Inflammatory macrophage treated with lipopolysaccharide for 4 hours (primary cell): ENCODE results near the gene KAT7.

Experiments used
- DNase-seq: peaks from one replicate; pipeline ENCODE4 v3.0.0-alpha.2; 2020

KAT7 gene

DNA sequence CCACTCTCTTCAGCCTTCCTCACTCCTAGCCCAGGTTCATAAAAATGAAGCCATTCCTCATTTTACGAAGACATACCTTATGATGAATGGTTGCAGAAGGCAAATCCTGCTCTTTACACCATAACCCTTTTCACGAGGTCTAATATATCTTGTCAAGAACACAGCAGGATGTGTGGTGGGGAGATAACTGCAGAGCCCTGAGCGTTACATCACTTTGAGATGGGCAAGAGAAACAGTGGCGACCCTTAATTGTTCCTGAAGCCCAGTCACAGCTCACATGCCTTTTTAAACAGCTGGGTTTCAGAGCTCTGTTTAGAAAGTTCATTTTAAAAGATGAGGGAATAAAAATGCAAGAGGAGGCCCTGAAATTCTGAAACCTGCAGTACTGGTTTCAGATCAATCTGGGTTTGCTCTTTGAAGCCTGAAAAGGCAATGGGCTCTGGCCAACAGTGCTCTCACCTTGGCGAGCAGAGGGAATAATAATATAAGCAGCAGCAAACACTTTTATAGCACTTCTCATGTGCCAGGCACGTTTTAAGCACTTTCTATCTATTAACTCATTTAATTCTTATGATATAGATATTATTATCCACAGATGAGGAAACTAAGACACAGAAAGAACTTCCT lies 27.4 kb upstream of the KAT7 start:
- no peak for DNase-seq

DNA sequence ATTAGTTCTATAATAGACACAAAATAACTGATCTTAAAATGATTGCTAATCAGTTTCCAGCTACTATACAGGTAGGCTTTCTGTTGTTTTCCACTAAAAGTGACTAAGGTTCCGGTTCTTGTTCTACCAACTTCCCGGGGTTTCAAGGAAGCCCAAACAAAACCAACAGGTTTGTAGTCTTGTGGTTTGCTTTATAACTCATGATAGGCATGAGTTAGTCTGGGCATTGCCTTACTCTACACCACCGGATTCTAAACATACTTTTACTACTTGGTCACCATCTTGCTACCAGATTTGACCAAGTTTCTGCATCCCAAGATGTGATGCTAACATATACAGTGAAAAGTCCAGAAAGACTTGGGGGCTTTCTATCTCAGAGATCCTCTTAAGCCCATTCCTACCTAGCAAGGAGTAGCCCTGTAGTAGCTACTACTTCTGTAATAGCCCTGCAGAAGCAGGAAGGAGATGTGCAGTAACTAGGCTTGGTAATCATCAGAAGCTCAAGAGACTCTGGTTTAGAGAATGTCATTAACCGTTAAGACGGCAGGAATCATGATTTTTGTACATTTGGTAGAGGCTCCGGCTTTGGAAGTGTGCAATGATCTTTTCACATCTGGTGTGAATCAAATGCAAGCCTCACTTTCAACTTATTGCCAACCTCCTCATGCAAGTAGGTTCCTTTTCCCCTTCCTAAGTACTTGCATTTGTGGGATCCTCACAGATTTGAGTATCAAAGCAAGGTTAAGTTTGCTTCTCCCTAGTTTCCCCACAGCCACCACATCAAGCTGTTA lies 26.1 kb upstream of the KAT7 start:
- DNase-seq, result no peak

DNA sequence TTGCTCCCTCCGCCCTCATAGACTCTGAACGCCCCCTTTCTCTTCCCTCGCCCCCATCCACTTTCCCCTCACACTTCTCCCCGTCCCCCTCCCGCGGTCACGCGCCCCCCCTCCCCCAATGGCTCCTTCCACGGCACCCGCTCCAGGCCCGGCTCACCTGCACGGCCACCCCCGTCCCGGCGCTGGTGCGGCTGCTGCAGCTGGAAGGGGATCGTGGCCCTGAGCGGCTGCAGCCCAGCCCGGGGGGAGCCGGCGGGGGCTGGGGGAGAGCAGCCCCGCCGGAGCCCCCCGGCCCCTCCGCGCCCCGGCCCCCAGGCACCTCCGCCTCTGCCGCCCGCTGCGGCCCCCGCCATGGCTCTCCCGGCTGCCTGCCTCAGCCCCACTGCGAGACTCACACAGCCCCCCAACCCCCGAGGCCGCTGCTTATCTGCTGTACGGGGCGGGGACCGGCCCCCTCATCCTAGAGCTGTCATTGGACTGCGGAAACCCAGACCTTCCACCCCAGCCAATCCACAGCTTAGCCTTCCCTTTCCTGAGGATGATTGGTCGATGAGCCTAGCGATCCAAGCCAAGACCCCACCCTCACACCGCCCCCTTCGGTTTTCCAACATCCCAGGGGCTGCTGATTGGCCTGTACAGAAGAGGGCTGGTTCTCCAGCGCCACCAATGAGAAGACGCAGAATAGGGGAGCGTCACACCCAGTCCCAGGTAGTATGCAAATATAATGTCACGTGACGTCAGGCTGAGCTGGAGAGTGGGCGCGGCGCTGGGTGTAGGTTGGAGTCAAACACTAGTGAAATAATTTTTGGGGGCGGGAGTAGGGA lies 24.5 kb upstream of the KAT7 start, which contains the start of gene FAM117A:
Gene FAM117A, minus strand, starts transcription at position 397 of the 824 bp plus-strand sequence. Its CDS starts 44 bp downstream, at position 353.
- peak; percentile 97 for DNase-seq

DNA sequence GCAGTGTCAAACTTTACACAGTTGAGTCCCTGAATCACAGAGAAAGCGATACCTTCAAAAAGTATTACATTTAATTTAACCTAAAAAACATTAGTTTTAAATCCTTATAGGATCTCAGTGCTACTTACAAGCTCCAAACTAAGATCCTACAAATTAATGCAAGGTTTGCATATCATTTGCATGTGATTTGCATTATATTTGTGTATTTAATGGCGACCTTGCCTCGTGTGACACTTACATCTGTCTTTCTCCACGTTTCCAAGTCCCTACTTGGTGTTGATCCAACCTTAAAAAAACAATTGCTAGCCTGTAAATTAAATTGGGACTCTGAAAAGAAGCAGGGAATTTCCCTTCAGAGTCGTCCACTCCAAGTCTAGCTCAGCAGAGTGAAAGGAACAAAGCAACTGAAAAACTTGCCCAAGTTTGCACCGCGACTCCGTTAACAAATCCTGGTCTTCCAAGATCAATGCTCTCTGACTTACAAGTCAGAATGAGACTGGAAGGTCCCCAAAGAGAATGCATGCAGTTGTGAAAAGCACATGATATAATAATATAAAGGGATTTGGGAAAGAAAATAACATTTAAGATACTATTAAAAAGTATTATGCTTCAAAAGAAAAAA lies 23.8 kb upstream of the KAT7 start:
- DNase-seq, result no peak

DNA sequence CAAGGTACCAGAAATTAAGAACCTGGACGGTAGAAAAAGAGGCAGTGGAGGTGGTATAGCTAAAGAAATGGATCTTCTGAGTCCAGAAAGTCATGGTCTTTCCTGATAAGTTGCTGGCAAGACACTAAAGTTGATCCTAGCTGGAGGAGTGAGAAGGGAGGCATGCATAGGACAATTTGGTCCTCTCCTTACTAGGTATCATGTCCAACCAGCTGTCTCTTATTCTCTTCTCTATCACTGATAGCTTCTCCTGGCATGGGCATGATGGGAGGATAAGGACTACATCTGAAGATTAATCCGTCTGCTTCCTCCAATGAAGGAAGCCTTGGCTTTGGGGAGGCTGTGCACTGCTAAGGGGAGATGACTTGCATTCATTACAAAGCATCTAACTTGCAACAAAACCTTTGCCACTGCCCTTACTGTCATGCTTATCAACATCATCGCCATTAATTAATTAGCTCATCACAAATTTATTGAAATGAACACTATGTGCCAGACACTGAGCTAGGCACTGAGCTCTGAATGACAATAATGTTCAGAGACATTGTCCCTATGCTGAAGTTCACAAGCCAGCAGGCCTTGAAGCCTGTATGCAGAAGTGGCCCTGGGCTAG lies 21.5 kb upstream of the KAT7 start:
- no peak for DNase-seq

DNA sequence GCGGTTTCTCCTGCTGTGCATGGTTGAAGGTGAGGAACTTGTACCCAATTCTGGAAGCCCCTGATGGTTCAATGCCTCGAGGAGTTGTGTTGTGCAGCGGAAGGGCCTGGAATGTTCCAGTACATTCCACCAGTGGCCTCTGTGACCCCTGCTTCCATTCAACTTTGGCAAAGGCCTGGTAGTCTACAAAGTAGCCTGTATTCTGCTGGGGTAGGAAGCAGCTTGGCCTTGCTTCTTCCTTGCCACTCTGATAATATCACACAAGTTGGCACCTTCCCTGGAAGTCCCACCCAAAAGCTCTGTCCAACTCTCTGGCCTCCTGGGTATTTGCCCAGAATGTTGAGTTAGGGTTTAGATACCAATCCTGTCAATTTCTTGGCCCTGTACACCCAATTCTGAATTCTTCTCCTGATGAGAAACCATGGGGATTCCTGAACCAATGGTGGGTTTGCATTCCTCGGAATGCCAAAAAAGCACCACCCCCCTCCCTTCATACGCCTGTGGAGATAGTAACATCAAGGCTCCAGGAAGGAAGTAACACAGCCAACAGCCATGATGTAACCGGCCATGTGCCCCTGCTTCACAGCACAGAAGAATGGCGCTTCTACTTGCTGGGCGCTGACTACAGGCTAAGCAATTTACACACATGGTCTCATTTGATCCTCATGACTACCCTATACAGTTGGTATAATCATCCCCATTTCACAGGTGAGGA lies 12.8 kb upstream of the KAT7 start:
- DNase-seq, result no peak

DNA sequence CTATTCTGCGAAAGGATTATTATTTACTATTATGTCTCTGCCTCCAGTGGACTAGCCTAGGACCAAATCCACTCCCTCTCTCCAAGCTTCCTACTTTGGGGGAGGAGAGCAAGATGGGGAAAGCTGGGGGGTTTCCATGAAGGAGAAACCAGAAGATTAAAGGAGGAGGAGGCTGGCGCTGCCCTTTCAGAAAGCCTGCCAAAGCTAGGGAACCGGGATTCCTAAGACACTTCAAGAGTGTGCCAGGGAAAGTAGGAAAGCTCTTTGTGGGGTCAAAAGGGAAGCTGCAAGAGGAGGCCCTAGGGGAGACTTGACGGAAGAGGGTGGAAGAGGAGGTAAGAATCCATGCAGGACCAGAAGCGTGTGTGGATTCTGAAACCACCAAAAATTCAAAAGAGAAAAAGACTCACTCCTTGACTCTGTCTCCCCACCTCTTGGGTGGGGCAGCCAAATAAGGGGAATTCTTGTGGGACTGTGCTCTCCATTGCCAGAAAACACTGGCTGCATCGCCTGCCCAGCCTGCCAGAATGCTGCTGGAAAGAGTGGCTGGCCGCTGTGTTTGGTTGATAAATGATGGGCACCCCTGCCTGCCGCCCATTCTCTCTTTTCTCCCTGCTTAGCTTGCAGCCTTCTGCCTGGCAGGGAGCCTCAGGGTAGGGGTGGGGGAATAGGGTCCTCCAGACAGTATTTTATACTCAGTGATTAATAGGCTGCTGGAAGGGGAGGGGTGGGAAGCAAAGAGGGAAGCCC lies 11.8 kb upstream of the KAT7 start:
- DNase-seq, result peak; percentile 31

DNA sequence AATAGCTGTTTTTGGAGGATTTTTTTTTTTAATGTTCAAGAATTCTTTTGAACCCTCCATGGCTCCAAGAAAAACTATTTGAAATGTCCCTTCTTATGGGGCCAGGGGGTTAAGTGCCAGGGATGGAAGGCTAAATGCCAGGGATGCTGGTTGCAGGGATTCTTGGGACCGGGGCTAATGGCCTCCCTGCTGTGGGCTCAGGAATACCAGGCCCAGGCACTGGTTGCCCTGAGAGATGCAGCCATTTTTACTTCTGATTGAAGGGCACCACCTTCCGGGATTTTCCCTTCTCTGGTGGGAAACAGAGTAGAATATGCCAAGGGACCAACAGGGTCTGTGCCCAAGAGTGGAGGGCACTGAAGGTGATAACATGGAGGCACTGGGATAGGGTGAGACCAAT lies 10.9 kb upstream of the KAT7 start:
- DNase-seq, result no peak

DNA sequence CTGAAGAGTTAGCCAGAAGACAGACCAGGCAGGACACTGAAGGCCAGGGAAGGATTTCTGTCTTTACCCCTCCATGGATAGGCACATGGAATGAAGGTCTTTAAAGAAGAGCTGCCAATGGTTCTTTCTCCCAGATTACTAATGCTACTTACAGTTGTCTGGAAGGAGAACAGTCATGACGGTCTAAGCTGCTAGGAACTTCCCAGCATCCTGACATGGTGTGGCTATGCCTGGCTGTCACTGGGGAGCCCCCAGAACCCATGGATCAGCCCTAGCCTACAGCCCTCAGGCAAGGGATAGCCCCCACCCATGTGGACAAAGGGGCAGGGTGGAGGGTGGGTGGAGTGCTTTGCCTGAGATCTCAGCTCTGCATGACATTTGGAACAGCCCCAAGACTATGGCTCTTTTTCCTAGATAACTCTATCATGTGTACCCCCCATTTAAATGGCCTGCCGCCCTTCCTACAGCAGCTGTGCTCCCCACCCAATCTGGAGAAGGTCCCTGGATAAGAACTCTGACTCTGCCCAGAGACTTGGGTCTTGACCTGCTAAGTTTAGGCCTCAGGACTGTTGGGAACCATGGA lies 9.2 kb upstream of the KAT7 start:
- DNase-seq, result no peak

DNA sequence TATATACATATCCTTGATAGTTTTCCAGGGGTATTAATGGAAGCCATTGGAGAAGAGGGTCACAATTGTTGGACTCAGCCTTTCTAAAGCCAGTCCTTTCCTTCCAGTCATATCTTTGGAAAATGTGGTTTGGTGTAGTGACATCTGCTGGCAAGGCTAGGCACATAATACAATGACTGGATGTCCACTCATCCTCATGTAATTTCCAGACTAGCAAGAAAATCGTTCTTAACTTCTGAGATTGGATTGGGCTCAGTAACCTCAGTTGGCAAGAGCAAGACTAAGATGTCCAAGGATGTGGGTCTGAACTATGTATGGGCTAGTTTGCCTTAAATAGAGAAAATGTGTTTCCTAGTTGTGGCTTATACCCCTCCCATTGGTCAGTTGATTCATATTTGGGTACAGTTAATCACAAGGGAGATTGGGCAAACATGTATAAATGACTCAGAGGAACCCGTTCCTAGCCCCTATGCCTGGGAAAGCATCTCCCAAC lies 8.7 kb upstream of the KAT7 start:
- peak; percentile 74 for DNase-seq

DNA sequence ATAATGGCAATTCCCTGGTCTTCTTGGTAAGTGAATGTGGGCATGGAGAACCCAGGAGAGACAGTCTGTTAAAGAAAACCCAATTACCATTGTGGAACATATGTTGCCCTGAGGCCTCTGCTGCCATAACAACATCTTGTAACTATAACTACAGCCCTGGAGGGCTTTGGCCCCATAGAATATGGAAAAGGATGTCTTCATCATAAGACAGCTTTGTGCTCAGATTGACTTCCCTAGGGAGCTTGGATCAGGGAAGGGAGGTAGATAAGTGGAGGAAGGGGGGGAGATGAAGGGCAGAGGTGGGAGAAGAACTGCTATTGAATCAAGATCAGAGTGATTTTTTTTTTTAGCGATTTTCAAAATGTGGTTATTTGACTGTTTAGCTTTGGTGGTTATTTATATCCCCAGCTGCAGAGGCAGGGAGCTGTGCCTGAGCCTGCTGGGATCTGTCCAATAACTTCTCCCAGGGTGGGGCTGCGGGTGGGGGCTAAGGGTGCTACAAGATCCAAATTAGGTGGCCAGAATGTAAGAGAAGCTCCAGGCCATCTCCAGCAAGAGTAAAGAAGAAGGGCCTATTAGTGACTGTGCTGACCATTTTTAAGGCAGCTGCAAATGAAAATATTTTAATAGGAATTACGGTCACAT lies 5.3 kb upstream of the KAT7 start:
- DNase-seq, result no peak

DNA sequence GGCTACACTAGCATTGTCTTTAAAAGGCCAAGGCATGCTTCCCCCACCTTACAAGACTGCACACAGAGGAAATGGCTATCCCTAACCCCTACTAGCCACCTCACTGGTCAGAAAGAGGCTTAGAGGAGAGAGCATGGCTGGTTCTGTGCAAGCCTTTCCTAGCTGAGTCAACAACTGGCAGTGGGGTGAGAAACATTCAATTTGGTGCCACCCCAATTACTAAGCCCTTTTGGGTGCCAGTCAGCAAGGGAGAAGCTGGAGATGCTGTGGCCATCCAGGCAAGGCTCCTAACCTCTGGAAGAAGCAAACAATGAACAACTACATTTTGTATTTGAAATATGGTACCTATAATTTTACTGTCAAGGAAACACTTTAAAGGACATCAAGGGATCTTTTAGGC lies 4.7 kb upstream of the KAT7 start:
- DNase-seq, result no peak

DNA sequence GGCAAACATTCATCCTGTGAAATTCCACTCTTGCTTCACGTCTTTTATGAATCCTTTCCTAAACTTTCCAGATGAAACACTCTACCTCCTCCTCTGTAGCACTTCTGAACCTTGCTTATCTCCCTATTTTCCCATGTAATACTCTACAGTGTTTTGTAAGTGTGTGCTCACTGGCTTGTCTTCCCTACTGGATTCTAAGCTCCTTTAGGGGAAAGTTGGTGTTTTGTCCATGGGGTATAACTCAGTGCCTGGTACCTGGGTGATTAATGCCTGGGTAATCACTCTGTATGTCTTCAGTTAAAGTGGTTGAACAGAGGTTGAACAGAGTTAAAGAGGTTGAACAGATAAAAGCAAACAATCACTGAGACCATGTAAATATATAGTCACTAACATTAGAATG lies 3.8 kb upstream of the KAT7 start:
- no peak for DNase-seq

DNA sequence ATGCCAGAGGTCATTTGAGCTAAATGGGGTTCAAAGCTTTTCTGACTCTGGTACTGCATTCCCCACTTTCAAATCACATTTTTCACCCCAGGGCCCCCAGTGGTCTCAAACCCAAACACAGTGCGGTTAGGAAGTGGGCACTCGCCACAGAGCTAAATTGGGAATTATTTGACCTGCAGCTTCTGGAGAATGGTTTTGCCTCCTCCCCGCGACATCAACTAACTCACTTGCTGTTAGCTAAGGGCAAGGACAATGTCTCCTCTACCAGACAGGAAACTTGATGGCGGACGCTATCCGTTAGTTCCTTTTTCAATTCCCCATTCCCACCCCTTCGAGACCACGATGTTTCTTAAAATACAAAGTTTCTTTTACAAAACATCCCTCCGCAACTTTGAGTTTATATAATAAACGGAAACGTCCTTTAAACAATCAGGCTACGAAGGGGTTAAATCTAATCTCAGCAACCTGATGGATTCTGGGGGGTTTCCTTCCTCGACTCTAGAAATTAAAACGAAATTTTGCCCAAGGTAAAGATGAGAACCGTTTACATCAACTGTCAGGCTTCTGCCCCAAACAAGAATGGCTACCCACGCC lies 500 bp upstream of the KAT7 start:
- peak; percentile 50 for DNase-seq

DNA sequence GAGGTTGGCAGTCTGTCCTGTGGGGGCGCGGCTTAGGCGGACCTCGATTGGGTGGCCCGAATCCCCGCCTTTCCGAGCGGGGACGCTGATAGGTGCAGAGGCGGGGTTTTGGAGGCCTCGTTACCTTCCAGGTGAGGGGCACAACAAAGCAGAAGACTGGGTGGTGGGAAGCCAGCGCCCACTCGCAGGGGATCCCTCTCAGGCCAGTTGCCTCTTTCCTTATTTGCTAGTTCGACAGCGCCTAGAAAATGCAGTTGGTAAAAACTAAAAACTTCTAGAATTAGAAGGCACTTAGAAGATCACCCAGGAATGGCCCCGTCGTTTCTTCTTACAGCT lies 730 bp downstream of the KAT7 start:
- no peak for DNase-seq

DNA sequence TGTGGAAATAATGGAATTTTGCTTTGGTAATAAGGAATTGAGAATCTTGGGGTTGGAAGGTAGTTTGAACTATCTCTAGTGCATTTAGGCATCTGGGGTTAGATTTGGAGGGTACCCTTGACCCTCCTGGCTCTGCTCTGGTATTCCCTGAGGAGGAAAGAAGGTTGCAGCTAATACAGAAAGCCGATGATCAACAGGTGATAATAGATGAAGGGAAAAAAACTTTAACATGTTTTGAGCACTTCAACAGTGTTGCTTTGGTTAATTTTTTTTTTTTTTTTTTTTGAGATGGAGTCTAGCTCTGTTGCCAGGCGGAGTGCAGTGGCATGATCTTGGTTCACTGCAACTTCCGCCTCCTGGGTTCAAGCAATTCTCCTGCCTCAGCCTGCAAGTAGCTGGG lies 4.8 kb downstream of the KAT7 start:
- DNase-seq, result no peak

DNA sequence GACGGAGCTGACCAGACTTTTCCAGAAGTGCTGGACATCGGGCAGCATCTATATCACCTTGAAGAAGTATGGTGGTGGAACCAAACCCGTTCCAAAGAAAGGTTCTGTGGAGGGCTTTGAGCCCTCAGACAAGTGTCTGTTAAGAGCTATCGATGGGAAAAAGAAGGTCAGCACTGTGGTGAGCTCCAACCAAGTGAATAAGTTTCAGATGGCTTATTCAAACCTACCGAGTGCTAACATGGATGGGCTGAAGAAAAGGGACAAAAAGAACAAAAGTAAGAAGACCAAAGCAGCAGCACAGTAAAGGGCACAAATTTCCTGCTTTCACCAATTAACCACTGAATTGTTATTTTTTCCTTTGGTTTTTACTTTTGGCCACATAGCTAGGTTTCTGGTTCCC lies 6.9 kb downstream of the KAT7 start:
- DNase-seq, result no peak

DNA sequence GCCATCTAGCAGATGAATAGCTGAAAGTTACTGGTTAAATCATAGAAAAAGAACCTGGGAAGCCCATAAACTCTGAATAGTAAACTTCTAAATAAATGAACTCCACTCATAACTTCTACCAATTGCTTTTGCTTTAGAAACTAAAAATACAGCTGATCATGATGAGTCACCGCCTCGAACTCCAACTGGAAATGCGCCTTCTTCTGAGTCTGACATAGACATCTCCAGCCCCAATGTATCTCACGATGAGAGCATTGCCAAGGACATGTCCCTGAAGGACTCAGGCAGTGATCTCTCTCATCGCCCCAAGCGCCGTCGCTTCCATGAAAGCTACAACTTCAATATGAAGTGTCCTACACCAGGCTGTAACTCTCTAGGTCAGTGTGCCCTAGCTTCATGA lies 9.7 kb downstream of the KAT7 start:
- DNase-seq, result no peak

DNA sequence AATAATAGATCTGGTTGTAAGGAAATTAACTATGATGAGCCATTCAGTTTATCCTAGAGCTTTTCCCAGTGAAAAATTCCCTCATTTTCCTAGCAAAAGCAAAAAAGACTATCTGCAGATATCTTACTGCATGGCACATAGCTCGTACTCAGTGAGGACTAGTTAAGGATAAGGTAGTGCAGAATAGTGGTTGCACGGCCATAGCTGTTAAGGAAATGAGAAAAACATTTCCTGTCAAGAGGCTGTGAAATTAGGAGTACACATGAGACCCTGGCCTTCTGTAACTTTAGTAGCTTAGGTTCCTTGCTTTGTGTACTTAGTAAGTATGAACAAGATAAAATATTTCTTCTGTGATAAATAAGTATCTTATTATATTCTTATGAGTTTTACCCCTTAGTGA lies 10.3 kb downstream of the KAT7 start:
- no peak for DNase-seq

DNA sequence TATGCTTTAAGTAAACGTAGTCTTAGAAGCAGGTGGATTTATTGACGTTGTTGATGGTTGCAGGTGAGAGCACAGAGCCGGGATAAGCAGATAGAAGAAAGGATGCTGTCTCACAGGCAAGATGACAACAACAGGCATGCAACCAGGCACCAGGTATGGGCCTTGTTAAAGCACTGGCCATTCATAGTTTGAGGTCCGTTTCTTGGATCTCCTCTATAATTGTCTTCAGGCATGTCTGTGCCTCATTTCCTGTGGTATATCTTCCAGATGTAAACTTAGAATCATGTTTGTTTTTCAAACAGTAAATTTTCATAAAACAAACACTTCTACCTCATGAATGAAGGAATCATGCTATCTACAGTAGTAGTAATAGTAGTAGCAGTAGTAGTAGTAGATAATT lies 20.6 kb downstream of the KAT7 start:
- DNase-seq, result no peak
